Left renal pelvis (tissue), 4 donors: Measurements from ENCODE around the gene ISCA2. TPM values are rescaled to one million over a fixed set of nuclear protein-coding genes. Genes with fewer than 3 reads are reported as not detected.

Experiments used
- polyA plus RNA-seq, 4 donors: library from polyadenylated mRNA; unstranded; fragments of 120-200 nt; gene quantifications; one replicate each; pipeline ENCODE4 v1.2.1, GENCODE V29; 2013; ENCODE audit not compliant: insufficient read length in 4 of 4

Gene ISCA2
- polyA plus RNA-seq, 4 donors: 27.4 to 46.1 (median 37.7) TPM

Other genes starting within 250 kb of the ISCA2 start
- 100 to 1,000 TPM in 2 of 4 donors, 10 to 100 TPM in 2; 70.7 to 143 (median 88.7) TPM for gene ABCD4, start 190.8 kb upstream of the ISCA2 start, polyA plus RNA-seq
- gene VRTN, start 145.3 kb upstream of the ISCA2 start, polyA plus RNA-seq: not detected
- under 1 TPM; 0.12 to 0.36 (median 0.27) TPM for gene SYNDIG1L, start 67.6 kb upstream of the ISCA2 start, polyA plus RNA-seq
- 100 to 1,000 TPM; 228 to 346 (median 322) TPM for gene NPC2, start 460 bp upstream of the ISCA2 start, polyA plus RNA-seq
- 10 to 100 TPM in 1 of 4 donors, 1 to 10 TPM in 3; 2.8 to 96.5 (median 7.9) TPM for gene LTBP2, start 118.5 kb downstream of the ISCA2 start, polyA plus RNA-seq
- 10 to 100 TPM; 25.6 to 42.9 (median 37.9) TPM for gene AREL1, start 219.3 kb downstream of the ISCA2 start, polyA plus RNA-seq
- 10 to 100 TPM; 47.0 to 69.5 (median 62.2) TPM for gene FCF1, start 219.4 kb downstream of the ISCA2 start, polyA plus RNA-seq